NT2/D1 (cell line): ENCODE measurements around the gene CCNT2.

Experiments
- DNase-seq: peaks from one replicate; pipeline ENCODE4 v3.0.0-alpha.2; 2011; ENCODE audit warnings: low read depth, low spot score
- H3K27me3 ChIP-seq: 2 replicates; pipeline ENCODE4 v1.6.0; 2011; ENCODE audit warnings: mild to moderate bottlenecking; ENCODE audit not compliant: insufficient read length, insufficient read depth
- H3K36me3 ChIP-seq: 2 replicates; pipeline ENCODE4 v1.6.1; 2011; ENCODE audit warnings: mild to moderate bottlenecking, low read length, mixed read lengths; ENCODE audit not compliant: insufficient read depth, insufficient read length
- H3K4me1 ChIP-seq: 2 replicates; pipeline ENCODE4 v1.5.1; 2011; ENCODE audit not compliant: insufficient read depth, insufficient read length
- H3K4me3 ChIP-seq: 2 replicates; pipeline ENCODE4 v1.5.1; 2011; ENCODE audit warnings: low read depth; ENCODE audit not compliant: insufficient read length
- H3K9ac ChIP-seq: 2 replicates; pipeline ENCODE4 v1.6.0; 2011; ENCODE audit warnings: low read depth; ENCODE audit not compliant: insufficient read length
- H3K9me3 ChIP-seq: 2 replicates; pipeline ENCODE4 v1.5.1; 2011; ENCODE audit warnings: mild to moderate bottlenecking, low read length; ENCODE audit not compliant: insufficient read depth
- SUZ12 ChIP-seq: IDR thresholded peaks from 2 replicates; pipeline ENCODE4 v1.6.1; 2011; ENCODE audit not compliant: insufficient read length, insufficient read depth; ENCODE audit errors: extremely low read depth
- YY1 ChIP-seq: IDR thresholded peaks from 2 replicates; pipeline ENCODE4 v1.6.1; 2011; ENCODE audit not compliant: insufficient read length, insufficient read depth
- ZNF274 ChIP-seq: IDR thresholded peaks from 2 replicates; pipeline ENCODE4 v1.6.1; 2011; ENCODE audit warnings: mild to moderate bottlenecking, low read depth, low read length

The CCNT2 gene

GRCh38 chr2:134918526-134919340 lies at the start of gene CCNT2:
Gene CCNT2, plus strand, starts transcription at chr2:134918822. Its CDS starts 33 bp downstream, at chr2:134918855.
- Histone ChIP-seq H3K4me3 (peak within 1 kb of the TSS; percentile 99), H3K9ac (peak within 1 kb of the TSS; percentile 100), H3K36me3 (peaks cover 31% of the 10 kb centered on the region), H3K9me3 (no peaks in the 10 kb centered on the region), H3K27me3 (no peaks in the 10 kb centered on the region), H3K4me1 (no peaks in the 10 kb centered on the region)
- peak; percentile 97 for DNase-seq
- no peak for TF ChIP-seq SUZ12
- peak; percentile 72 for TF ChIP-seq YY1
- TF ChIP-seq ZNF274, result no peak

GRCh38 chr2:134869946-134870736 lies 48.5 kb upstream of the CCNT2 start:
- H3K27me3 ChIP-seq, result no peaks in the 10 kb centered on the region
- H3K9me3 ChIP-seq, result no peaks in the 10 kb centered on the region
- H3K4me3 ChIP-seq, result no peak overlapping the region
- no peak for DNase-seq
- H3K36me3 ChIP-seq, result no peaks in the 10 kb centered on the region
- TF ChIP-seq ZNF274 (no peak), YY1 (no peak), SUZ12 (no peak)
- no peak overlapping the region for H3K9ac ChIP-seq
- H3K4me1 ChIP-seq, result no peaks in the 10 kb centered on the region

GRCh38 chr2:134873152-134873551 lies 45.5 kb upstream of the CCNT2 start:
- Histone ChIP-seq H3K36me3 (no peaks in the 10 kb centered on the region), H3K9me3 (no peaks in the 10 kb centered on the region), H3K4me1 (no peaks in the 10 kb centered on the region), H3K4me3 (no peak overlapping the region), H3K27me3 (no peaks in the 10 kb centered on the region), H3K9ac (no peak overlapping the region)
- DNase-seq, result no peak
- TF ChIP-seq YY1, result no peak

GRCh38 chr2:134875309-134875708 lies 43.3 kb upstream of the CCNT2 start:
- Histone ChIP-seq H3K27me3 (no peaks in the 10 kb centered on the region), H3K4me3 (no peak overlapping the region), H3K9ac (no peak overlapping the region), H3K9me3 (no peaks in the 10 kb centered on the region), H3K36me3 (no peaks in the 10 kb centered on the region), H3K4me1 (no peaks in the 10 kb centered on the region)
- TF ChIP-seq ZNF274 (no peak), YY1 (no peak), SUZ12 (no peak)
- DNase-seq, result no peak

GRCh38 chr2:134882773-134883172 lies 35.8 kb upstream of the CCNT2 start:
- Histone ChIP-seq H3K9me3 (no peaks in the 10 kb centered on the region), H3K9ac (no peak overlapping the region), H3K27me3 (no peaks in the 10 kb centered on the region), H3K36me3 (no peaks in the 10 kb centered on the region), H3K4me3 (no peak overlapping the region), H3K4me1 (no peaks in the 10 kb centered on the region)
- no peak for TF ChIP-seq YY1
- no peak for DNase-seq

GRCh38 chr2:134883552-134884293 lies 34.9 kb upstream of the CCNT2 start:
- Histone ChIP-seq H3K4me3 (no peak overlapping the region), H3K9me3 (no peaks in the 10 kb centered on the region), H3K4me1 (no peaks in the 10 kb centered on the region), H3K9ac (no peak overlapping the region), H3K27me3 (no peaks in the 10 kb centered on the region), H3K36me3 (no peaks in the 10 kb centered on the region)
- no peak for DNase-seq
- TF ChIP-seq YY1 (no peak), SUZ12 (no peak), ZNF274 (no peak)

GRCh38 chr2:134884435-134884834 lies 34.2 kb upstream of the CCNT2 start:
- TF ChIP-seq YY1, result no peak
- no peak for TF ChIP-seq ZNF274
- TF ChIP-seq SUZ12, result no peak
- no peaks in the 10 kb centered on the region for H3K27me3 ChIP-seq
- DNase-seq, result no peak
- no peaks in the 10 kb centered on the region for H3K36me3 ChIP-seq
- no peak overlapping the region for H3K9ac ChIP-seq
- H3K9me3 ChIP-seq, result no peaks in the 10 kb centered on the region
- no peak overlapping the region for H3K4me3 ChIP-seq
- no peaks in the 10 kb centered on the region for H3K4me1 ChIP-seq
